Body of pancreas (tissue), 4 donors: ENCODE data around the gene ERCC8. TPM values are rescaled to one million over a fixed set of nuclear protein-coding genes. Genes with fewer than 3 reads are reported as not detected.
A peak's percentile ranks its signal among the peaks of the same experiment; 100 is the strongest.

Experiments
- ATAC-seq: fragments of 150-250 bp; one replicate; pipeline ENCODE4 v1.9.1; 2016
- DNase-seq, 4 donors: peaks; one replicate each; pipeline ENCODE4 v3.0.0-alpha.2; 2019
- H3K27ac ChIP-seq, 4 donors: fragments of 200-600 bp; sonication (generic); 1 replicate in 3 of 4; 2 replicates in 1 of 4; pipeline versions ENCODE4 v1.5.1 to v1.6.1; 2016 to 2019; ENCODE audit warnings: mild to moderate bottlenecking in 1 of 4, mixed read lengths in 1 of 4, moderate library complexity in 1 of 4
- H3K27me3 ChIP-seq, 2 donors: fragments of 200-600 bp; sonication (generic); one replicate each; pipeline ENCODE4 v1.6.0; 2016; ENCODE audit warnings: mild to moderate bottlenecking in 1 of 2
- H3K36me3 ChIP-seq, 2 donors: fragments of 200-600 bp; sonication (generic); replicated peaks in 1 of 2; 2 replicates each; pipeline ENCODE4 v1.5.1; 2016; ENCODE audit warnings: low read depth in 2 of 2; ENCODE audit not compliant: insufficient read depth in 1 of 2
- H3K4me1 ChIP-seq: fragments of 200-600 bp; sonication (generic); one replicate; pipeline ENCODE4 v1.6.0; 2016
- H3K4me3 ChIP-seq, 2 donors: fragments of 200-600 bp; sonication (generic); 1 replicate in 1 of 2; 2 replicates in 1 of 2; pipeline ENCODE4 v1.5.1; 2016 to 2019
- H3K9me3 ChIP-seq, 3 donors: fragments of 200-600 bp; sonication (generic); 1 replicate in 2 of 3; 2 replicates in 1 of 3; pipeline ENCODE4 v1.5.1; 2016
- POLR2A ChIP-seq, 3 donors: fragments of 450-650 bp; IDR thresholded peaks; one replicate each; pipeline ENCODE4 v1.6.1; 2016; ENCODE audit warnings: antibody characterized with exemption in 3 of 3, mild to moderate bottlenecking in 2 of 3
- WGBS, 2 donors: methylation state at CpG; one replicate each; pipeline ENCODE4 v1.1.5; 2017; 5-methylcytosine and 5-hydroxymethylcytosine counted together
- intact Hi-C: fragments of 100-400 bp; cut with DNase I; formaldehyde crosslinking; loops from one replicate; pipeline ENCODE4 v1.15.1; 2023
- total RNA-seq, 2 donors: library from RNA; depleted of rRNA; stranded (reverse); fragments of >200 nt; gene quantifications; one replicate each; pipeline ENCODE4 v1.1.0, GENCODE V29; 2016
- TF ChIP-seq, protein P1 (sequence below), 7 experiments: fragments of 450-650 bp in 4 of 7; fragments of 200-600 bp in 3 of 7; sonication (generic) in 3 of 7; IDR thresholded peaks; one replicate each; pipeline ENCODE4 v1.5.1; 2016 to 2019; ENCODE audit warnings: antibody characterized with exemption in 7 of 7

The ERCC8 gene
- total RNA-seq, 2 donors from 2014 or later: 2.6 to 3.4 TPM

DNA sequence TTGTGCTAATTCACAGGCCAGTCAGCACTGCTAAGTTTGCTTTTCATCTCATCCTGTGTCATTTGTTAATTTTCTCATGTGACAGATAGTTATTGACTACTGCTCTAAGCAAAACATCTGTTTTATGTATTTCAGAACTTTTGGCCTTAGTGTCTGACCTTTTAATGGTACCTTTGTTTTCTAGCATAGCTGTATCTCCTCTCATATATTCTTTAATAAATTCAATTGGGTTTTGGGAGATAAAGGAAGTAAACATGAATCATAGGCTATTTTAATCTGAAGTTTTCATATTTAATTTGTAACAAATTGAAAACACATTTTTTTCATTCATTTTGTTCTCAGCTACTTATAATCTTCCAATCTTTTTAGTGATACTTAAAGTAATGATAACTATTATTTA is 13.2 kb upstream of the ERCC8 start:
- Histone ChIP-seq H3K27ac (no peak overlapping the region), H3K36me3 (no peaks in the 10 kb centered on the region), H3K27me3 (no peaks in the 10 kb centered on the region), H3K4me1 (peaks cover 8% of the 10 kb centered on the region), H3K4me3 (no peak overlapping the region), H3K9me3 (peaks cover 0 to 8% (median 0%) of the 10 kb centered on the region in 3 donors)
- intact Hi-C loops: no loop called here
- DNase-seq (no peak), ATAC-seq (no peak)
- no peak for TF ChIP-seq POLR2A (IDR thresholded peaks at IDR 0.05)
- TF ChIP-seq, protein P1, sequence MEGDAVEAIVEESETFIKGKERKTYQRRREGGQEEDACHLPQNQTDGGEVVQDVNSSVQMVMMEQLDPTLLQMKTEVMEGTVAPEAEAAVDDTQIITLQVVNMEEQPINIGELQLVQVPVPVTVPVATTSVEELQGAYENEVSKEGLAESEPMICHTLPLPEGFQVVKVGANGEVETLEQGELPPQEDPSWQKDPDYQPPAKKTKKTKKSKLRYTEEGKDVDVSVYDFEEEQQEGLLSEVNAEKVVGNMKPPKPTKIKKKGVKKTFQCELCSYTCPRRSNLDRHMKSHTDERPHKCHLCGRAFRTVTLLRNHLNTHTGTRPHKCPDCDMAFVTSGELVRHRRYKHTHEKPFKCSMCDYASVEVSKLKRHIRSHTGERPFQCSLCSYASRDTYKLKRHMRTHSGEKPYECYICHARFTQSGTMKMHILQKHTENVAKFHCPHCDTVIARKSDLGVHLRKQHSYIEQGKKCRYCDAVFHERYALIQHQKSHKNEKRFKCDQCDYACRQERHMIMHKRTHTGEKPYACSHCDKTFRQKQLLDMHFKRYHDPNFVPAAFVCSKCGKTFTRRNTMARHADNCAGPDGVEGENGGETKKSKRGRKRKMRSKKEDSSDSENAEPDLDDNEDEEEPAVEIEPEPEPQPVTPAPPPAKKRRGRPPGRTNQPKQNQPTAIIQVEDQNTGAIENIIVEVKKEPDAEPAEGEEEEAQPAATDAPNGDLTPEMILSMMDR (IDR thresholded peaks at IDR 0.05): no peak

DNA sequence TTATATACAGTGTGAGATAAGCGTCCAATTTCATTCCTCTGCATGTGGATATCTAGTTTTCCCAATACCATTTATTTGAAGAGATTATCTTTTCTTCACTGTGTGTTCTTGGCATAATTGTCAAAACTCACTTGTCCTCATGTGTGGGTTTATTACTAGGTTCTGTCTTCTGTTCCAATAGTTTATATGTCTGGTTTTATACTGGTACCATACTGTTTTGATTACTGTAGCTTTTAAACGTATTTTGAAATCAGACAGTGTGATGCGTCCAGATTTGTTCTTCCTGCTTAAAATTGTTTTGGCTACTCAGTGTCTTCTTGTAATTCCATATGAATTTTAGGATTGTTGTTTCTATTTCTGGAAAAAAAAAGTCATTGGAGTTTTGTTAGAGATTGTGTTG is 10.4 kb upstream of the ERCC8 start:
- Histone ChIP-seq H3K4me3 (no peak overlapping the region), H3K4me1 (peaks cover 8% of the 10 kb centered on the region), H3K27me3 (no peaks in the 10 kb centered on the region), H3K9me3 (peaks cover 0 to 8% (median 0%) of the 10 kb centered on the region in 3 donors), H3K27ac (no peak overlapping the region), H3K36me3 (no peaks in the 10 kb centered on the region)
- WGBS, 2 donors: 92 to 95% methylated on average over 3 of the region's 3 CpGs
- no peak for TF ChIP-seq POLR2A (IDR thresholded peaks at IDR 0.05)
- TF ChIP-seq, protein P1 (IDR thresholded peaks at IDR 0.05): no peak
- DNase-seq (no peak), ATAC-seq (no peak)
- intact Hi-C loops: no loop called here

DNA sequence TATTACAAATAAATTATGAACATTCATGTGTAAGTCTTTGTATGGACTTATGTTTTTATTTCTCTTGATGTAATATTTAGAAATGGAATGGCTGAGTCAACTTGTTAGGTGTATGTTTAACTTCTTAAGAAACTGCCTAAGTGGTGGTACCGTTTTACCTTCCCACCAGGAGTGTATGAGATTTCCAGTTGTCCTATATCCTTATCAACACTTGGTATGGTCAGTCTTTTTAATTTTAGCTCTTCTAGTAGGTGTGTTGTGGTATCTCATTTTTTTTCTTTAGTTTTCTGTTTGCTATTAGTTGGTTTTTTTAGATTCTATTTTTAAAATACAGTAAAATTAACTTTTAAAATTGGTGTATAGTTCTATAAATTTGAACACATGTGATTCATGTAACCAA is 3.9 kb upstream of the ERCC8 start:
- intact Hi-C loops: no loop called here
- no peaks in the 10 kb centered on the region for H3K9me3 ChIP-seq
- peaks cover 17% of the 10 kb centered on the region for H3K4me1 ChIP-seq
- H3K36me3 ChIP-seq: no peaks in the 10 kb centered on the region
- no peaks in the 10 kb centered on the region for H3K27me3 ChIP-seq
- H3K27ac ChIP-seq: no peak overlapping the region
- WGBS, 2 donors: 86 to 97% methylated on average over 1 of the region's 1 CpG
- H3K4me3 ChIP-seq: no peak overlapping the region
- TF ChIP-seq, protein P1 (IDR thresholded peaks at IDR 0.05): no peak
- no peak for TF ChIP-seq POLR2A (IDR thresholded peaks at IDR 0.05)
- DNase-seq (no peak), ATAC-seq (no peak)

DNA sequence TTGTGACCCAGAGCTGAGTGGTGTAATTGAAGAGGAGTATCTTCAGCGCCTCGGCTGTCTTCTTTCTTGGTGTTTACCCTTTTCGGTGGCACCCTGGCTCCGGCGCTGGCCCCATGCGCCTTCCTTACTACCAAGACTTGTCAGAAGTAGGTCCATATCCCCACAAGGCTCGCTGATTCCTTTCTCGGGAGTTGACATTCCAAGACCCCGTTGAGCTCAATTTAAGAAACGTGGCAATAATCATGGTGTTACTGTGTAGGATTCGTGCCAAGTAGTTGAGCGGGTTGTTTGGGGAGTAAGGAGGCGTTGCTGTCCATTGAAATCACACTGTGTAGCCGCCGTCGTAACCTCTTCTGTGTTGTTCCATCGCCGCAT is 930 bp upstream of the ERCC8 start:
- Histone ChIP-seq H3K27ac (peak overlapping the region; percentile 20 to 74 (median 72)), H3K9me3 (no peaks in the 10 kb centered on the region), H3K4me3 (peak overlapping the region; percentile 62 to 77), H3K27me3 (no peaks in the 10 kb centered on the region), H3K36me3 (no peaks in the 10 kb centered on the region), H3K4me1 (peaks cover 22% of the 10 kb centered on the region)
- no peak for TF ChIP-seq POLR2A (IDR thresholded peaks at IDR 0.05)
- TF ChIP-seq, protein P1 (IDR thresholded peaks at IDR 0.05): no peak
- ATAC-seq (peak; percentile 17), DNase-seq (peak; percentile 6 to 45 (median 28))
- WGBS, 2 donors: 2 to 4% methylated on average over 11 to 18 of the region's 18 CpGs
- intact Hi-C loops: no loop called here

DNA sequence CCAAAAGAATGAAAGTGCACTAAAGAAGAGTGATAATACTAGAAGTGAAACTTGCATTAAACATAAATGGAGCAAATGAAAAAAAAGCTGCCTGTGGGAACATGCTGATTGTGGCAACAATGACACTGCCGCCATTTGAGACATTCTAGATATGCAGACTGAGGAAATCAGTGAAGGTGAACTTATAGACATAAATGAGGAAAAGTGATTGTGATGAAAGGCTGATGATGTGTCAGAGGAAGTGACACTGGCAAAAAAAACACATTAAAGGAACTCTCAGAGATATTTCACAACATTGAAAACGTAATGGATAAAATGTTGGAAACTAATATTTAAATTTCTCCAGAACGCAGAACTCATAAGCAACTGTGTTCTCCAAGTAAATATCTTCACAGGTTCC is 1.2 kb downstream of the ERCC8 start:
- no peak overlapping the region for H3K27ac ChIP-seq
- peaks cover 22% of the 10 kb centered on the region for H3K4me1 ChIP-seq
- H3K9me3 ChIP-seq: no peaks in the 10 kb centered on the region
- intact Hi-C loops: no loop called here
- ATAC-seq (no peak), DNase-seq (no peak)
- H3K27me3 ChIP-seq: no peaks in the 10 kb centered on the region
- 58 to 60% methylated on average over 3 of the region's 3 CpGs for WGBS, 2 donors
- H3K4me3 ChIP-seq: no peak overlapping the region
- H3K36me3 ChIP-seq: no peaks in the 10 kb centered on the region
- TF ChIP-seq, protein P1 (IDR thresholded peaks at IDR 0.05): no peak
- no peak for TF ChIP-seq POLR2A (IDR thresholded peaks at IDR 0.05)
